HepG2 (cell line): Measurements from ENCODE around the gene SCYGR6. TPM values are rescaled to one million over a fixed set of nuclear protein-coding genes. Genes with fewer than 3 reads are reported as not detected.

ENCODE experiments used
- ARID3A ChIP-seq: IDR thresholded peaks from 2 replicates; pipeline ENCODE4 v1.6.1; 2012; ENCODE audit warnings: low read depth, low read length, improper control_type of control experiment
- BATF2 ChIP-seq: sonication (generic); formaldehyde crosslinking; IDR thresholded peaks from 2 replicates; pipeline ENCODE4 v1.8.0; 2022; ENCODE audit warnings: mild to moderate bottlenecking, missing genetic modification reagents, moderate library complexity
- EZH2 ChIP-seq: conservative IDR thresholded peaks from 2 replicates; pipeline ENCODE4 v1.6.1; 2012; ENCODE audit warnings: mild to moderate bottlenecking, low read depth, low read length, moderate library complexity
- GATAD2A ChIP-seq: IDR thresholded peaks from 2 replicates; pipeline ENCODE4 v1.6.1; 2016
- HNF1B ChIP-seq: sonication (generic); formaldehyde crosslinking; IDR thresholded peaks from 2 replicates; pipeline ENCODE4 v1.5.1; 2020; ENCODE audit warnings: mild to moderate bottlenecking, moderate library complexity, missing genetic modification reagents
- HNF4A ChIP-seq: sonication (generic); formaldehyde crosslinking; IDR thresholded peaks from 2 replicates; pipeline ENCODE4 v1.4.0; 2020; ENCODE audit warnings: missing genetic modification reagents
- POLR2A ChIP-seq, 2 experiments: IDR thresholded peaks; 2 replicates each; pipeline ENCODE4 v1.6.1; 2011; ENCODE audit warnings: low read depth in 2 of 2, low read length in 2 of 2, mild to moderate bottlenecking in 1 of 2, moderate library complexity in 1 of 2; ENCODE audit not compliant: insufficient read depth in 1 of 2
- PRDM15 ChIP-seq: sonication (generic); formaldehyde crosslinking; IDR thresholded peaks from 2 replicates; pipeline ENCODE4 v1.4.0; 2020; ENCODE audit warnings: missing genetic modification reagents
- RORA ChIP-seq: sonication (generic); formaldehyde crosslinking; IDR thresholded peaks from 2 replicates; pipeline ENCODE4 v1.5.0; 2020; ENCODE audit warnings: mild to moderate bottlenecking, missing genetic modification reagents, moderate library complexity
- SNAPC2 ChIP-seq: sonication (generic); formaldehyde crosslinking; IDR thresholded peaks from 2 replicates; pipeline ENCODE4 v1.8.1; 2022; ENCODE audit warnings: mild to moderate bottlenecking, missing genetic modification reagents
- SP140L ChIP-seq: sonication (generic); formaldehyde crosslinking; IDR thresholded peaks from 2 replicates; pipeline ENCODE4 v1.4.0; 2020; ENCODE audit warnings: missing genetic modification reagents, borderline replicate concordance
- SUZ12 ChIP-seq: fragments of 150-350 bp; IDR thresholded peaks from 2 replicates; pipeline ENCODE4 v1.6.1; 2014; ENCODE audit warnings: low read depth, low read length
- TERF1 ChIP-seq: sonication (generic); formaldehyde crosslinking; IDR thresholded peaks from 2 replicates; pipeline ENCODE4 v1.8.0; 2022; ENCODE audit warnings: mild to moderate bottlenecking, missing genetic modification reagents, moderate library complexity
- ZMYM2 ChIP-seq: sonication (generic); formaldehyde crosslinking; IDR thresholded peaks from 2 replicates; pipeline ENCODE4 v1.8.0; 2022; ENCODE audit warnings: mild to moderate bottlenecking, missing genetic modification reagents
- ZNF143 ChIP-seq: sonication (generic); formaldehyde crosslinking; IDR thresholded peaks from 2 replicates; pipeline ENCODE4 v1.4.0; 2020; ENCODE audit warnings: missing genetic modification reagents
- ZNF224 ChIP-seq: sonication (generic); formaldehyde crosslinking; IDR thresholded peaks from 2 replicates; pipeline ENCODE4 v1.5.0; 2020; ENCODE audit warnings: mild to moderate bottlenecking, missing genetic modification reagents
- ZNF296 ChIP-seq: sonication (generic); formaldehyde crosslinking; conservative IDR thresholded peaks from 2 replicates; pipeline ENCODE4 v1.5.0; 2020; ENCODE audit warnings: mild to moderate bottlenecking, missing genetic modification reagents
- ZNF44 ChIP-seq: sonication (generic); formaldehyde crosslinking; IDR thresholded peaks from 2 replicates; pipeline ENCODE4 v1.5.1; 2020; ENCODE audit warnings: mild to moderate bottlenecking, missing genetic modification reagents
- ZNF552 ChIP-seq: sonication (generic); formaldehyde crosslinking; IDR thresholded peaks from 2 replicates; pipeline ENCODE4 v1.9.0; 2022; ENCODE audit warnings: missing genetic modification reagents, mild to moderate bottlenecking, borderline replicate concordance
- ZNF557 ChIP-seq: sonication (generic); formaldehyde crosslinking; IDR thresholded peaks from 2 replicates; pipeline ENCODE4 v1.4.0; 2020; ENCODE audit warnings: missing genetic modification reagents
- ZNF598 ChIP-seq: sonication (generic); formaldehyde crosslinking; IDR thresholded peaks from 2 replicates; pipeline ENCODE4 v1.5.1; 2020; ENCODE audit warnings: mild to moderate bottlenecking, missing genetic modification reagents, borderline replicate concordance
- ZNF616 ChIP-seq: sonication (generic); formaldehyde crosslinking; IDR thresholded peaks from 2 replicates; pipeline ENCODE4 v1.5.0; 2020; ENCODE audit warnings: low read depth, mild to moderate bottlenecking, missing genetic modification reagents
- ZNF740 ChIP-seq: sonication (generic); formaldehyde crosslinking; IDR thresholded peaks from 2 replicates; pipeline ENCODE4 v1.4.0; 2020; ENCODE audit warnings: missing genetic modification reagents
- polyA plus RNA-seq, 8 experiments: library from polyadenylated mRNA; depleted of rRNA in 3 of 8; stranded (reverse) in 7 of 8; unstranded in 1 of 8; fragments of >200 nt; fragmentation: Illumina TruSeq in 4 of 8; extraction: Trizol in 4 of 8; gene quantifications; 2 replicates each; pipeline versions ENCODE4 v1.2.1 to v1.2.3, GENCODE V29; 2011 to 2016; ENCODE audit warnings: low read depth in 4 of 8, missing spikeins in 1 of 8, mixed read lengths in 1 of 8; ENCODE audit not compliant: insufficient read depth in 1 of 8
- total RNA-seq, 5 experiments: library from RNA; depleted of rRNA; stranded (reverse); fragments of >200 nt; fragmentation: Illumina TruSeq; extraction: Trizol; gene quantifications; 2 replicates each; pipeline ENCODE4 v1.2.3, GENCODE V29; 2016; ENCODE audit warnings: low read depth in 1 of 5

SCYGR6 gene
- total and polyA plus RNA-seq, 2 of the 13 experiments (the other 11 are each of a cell fraction or from before 2014, with no cell fraction given) = not detected

GRCh38 chr2:227766373-227766883, 41.9 kb upstream of the SCYGR6 start (continued):
- TF ChIP-seq ARID3A = no peak
- no peak for TF ChIP-seq HNF1B (CRISPR knock-in tag)
- no peak for TF ChIP-seq SNAPC2 (CRISPR knock-in tag)
- peak; percentile 51; the same call in 1 of the 2 replicates for TF ChIP-seq ZNF598 (CRISPR knock-in tag)
- no peak for TF ChIP-seq PRDM15 (CRISPR knock-in tag)
- no peak for TF ChIP-seq TERF1 (CRISPR knock-in tag)
- no peak for TF ChIP-seq ZNF552 (CRISPR knock-in tag)
- peak; percentile 73 for TF ChIP-seq GATAD2A (CRISPR knock-in tag)
- no peak for TF ChIP-seq SUZ12
- no peak for TF ChIP-seq ZNF224 (CRISPR knock-in tag)
- no peak for TF ChIP-seq ZNF557 (CRISPR knock-in tag)
- no peak for TF ChIP-seq ZNF740 (CRISPR knock-in tag)
- 0 out of 2 replicates have a peak, but pooled peaks have one; percentile 29 for TF ChIP-seq SP140L (CRISPR knock-in tag)
- TF ChIP-seq ZNF143 = no peak
- no peak for TF ChIP-seq BATF2 (CRISPR knock-in tag)
- no peak for TF ChIP-seq POLR2A (IDR thresholded peaks at IDR 0.05; ENCODE audit: insufficient read depth in 1 of 2, low read depth in 2 of 2, low read length in 2 of 2)
- no peak for TF ChIP-seq ZMYM2
- no peak for TF ChIP-seq RORA (CRISPR knock-in tag)
- TF ChIP-seq EZH2 = no peak
- TF ChIP-seq HNF4A (CRISPR knock-in tag) = 0 out of 2 replicates have a peak, but pooled peaks have one; percentile 10
- no peak for TF ChIP-seq ZNF616
- TF ChIP-seq ZNF44 (CRISPR knock-in tag) = no peak
- TF ChIP-seq ZNF296 = no peak
